IMR-90 (cell line): ENCODE measurements around the gene F10.

Source experiments
- CEBPB ChIP-seq: IDR thresholded peaks from 2 replicates; pipeline ENCODE4 v1.6.1; 2012; ENCODE audit warnings: low read depth, low read length, improper control_type of control experiment
- POLR2A ChIP-seq: IDR thresholded peaks from 2 replicates; pipeline ENCODE4 v1.6.1; 2012; ENCODE audit warnings: mild to moderate bottlenecking, low read depth, low read length
- RCOR1 ChIP-seq: IDR thresholded peaks from 2 replicates; pipeline ENCODE4 v1.6.1; 2012; ENCODE audit warnings: mild to moderate bottlenecking, low read length, improper control_type of control experiment; ENCODE audit not compliant: insufficient replicate concordance
- TF ChIP-seq, protein P1 (sequence below): conservative IDR thresholded peaks from 2 replicates; pipeline ENCODE4 v1.5.1; 2012; ENCODE audit warnings: mild to moderate bottlenecking, low read depth, low read length, improper control_type of control experiment

DNA sequence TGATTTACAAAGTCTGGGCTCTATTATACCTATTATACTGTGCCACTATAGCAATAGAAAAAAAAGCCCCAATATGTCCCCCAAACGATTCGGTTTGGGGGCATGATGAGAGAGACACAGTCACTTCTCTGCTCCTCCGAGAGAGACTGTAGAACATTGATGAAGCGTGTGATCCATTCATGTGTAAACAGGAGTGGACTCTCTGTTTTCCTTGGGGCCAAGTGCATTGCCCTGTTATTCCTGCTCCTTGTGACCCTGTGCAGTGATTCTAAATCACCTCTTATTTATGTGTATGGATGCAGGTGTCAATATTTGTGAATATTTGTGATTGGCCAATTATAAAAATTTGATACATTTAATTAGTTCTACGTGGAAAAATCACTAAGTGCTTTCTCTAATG lies 17.0 kb downstream of the F10 start:
- TF ChIP-seq, protein P1, sequence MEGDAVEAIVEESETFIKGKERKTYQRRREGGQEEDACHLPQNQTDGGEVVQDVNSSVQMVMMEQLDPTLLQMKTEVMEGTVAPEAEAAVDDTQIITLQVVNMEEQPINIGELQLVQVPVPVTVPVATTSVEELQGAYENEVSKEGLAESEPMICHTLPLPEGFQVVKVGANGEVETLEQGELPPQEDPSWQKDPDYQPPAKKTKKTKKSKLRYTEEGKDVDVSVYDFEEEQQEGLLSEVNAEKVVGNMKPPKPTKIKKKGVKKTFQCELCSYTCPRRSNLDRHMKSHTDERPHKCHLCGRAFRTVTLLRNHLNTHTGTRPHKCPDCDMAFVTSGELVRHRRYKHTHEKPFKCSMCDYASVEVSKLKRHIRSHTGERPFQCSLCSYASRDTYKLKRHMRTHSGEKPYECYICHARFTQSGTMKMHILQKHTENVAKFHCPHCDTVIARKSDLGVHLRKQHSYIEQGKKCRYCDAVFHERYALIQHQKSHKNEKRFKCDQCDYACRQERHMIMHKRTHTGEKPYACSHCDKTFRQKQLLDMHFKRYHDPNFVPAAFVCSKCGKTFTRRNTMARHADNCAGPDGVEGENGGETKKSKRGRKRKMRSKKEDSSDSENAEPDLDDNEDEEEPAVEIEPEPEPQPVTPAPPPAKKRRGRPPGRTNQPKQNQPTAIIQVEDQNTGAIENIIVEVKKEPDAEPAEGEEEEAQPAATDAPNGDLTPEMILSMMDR: no peak
- no peak for TF ChIP-seq POLR2A
- no peak for TF ChIP-seq CEBPB
- no peak for TF ChIP-seq RCOR1
